Lung (tissue), 12 donors: ENCODE results near the gene NFIB. TPM values are rescaled to one million over a fixed set of nuclear protein-coding genes. Genes with fewer than 3 reads are reported as not detected.

Experiments
- ATAC-seq: fragments of 200-7000 bp; cut with Tn5 transposase; one replicate; pipeline ENCODE4 v1.9.1; 2020; ENCODE audit warnings: moderate number of reproducible peaks; ENCODE audit not compliant: insufficient read depth, low FRiP score
- DNase-seq, 3 donors: peaks; one replicate each; pipeline ENCODE4 v3.0.0-alpha.2; 2013 to 2017
- H3K27ac ChIP-seq, 2 donors: one replicate each; pipeline ENCODE4 v1.5.1; 2013; ENCODE audit warnings: mild to moderate bottlenecking in 2 of 2, moderate library complexity in 2 of 2, control low read depth in 1 of 2, inconsistent platforms in 1 of 2, low read depth in 1 of 2, low read length in 1 of 2
- H3K27me3 ChIP-seq, 3 donors: one replicate each; pipeline ENCODE4 v1.5.1; 2013; ENCODE audit warnings: low read length in 2 of 3; ENCODE audit not compliant: control insufficient read depth in 3 of 3, insufficient read depth in 3 of 3
- H3K36me3 ChIP-seq, 4 donors: one replicate each; pipeline ENCODE4 v1.5.1; 2013; ENCODE audit warnings: low read length in 4 of 4, mild to moderate bottlenecking in 1 of 4, moderate library complexity in 1 of 4; ENCODE audit not compliant: control insufficient read depth in 4 of 4, insufficient read depth in 4 of 4
- H3K4me1 ChIP-seq, 5 donors: one replicate each; pipeline ENCODE4 v1.5.1; 2013; ENCODE audit warnings: low read length in 5 of 5, mild to moderate bottlenecking in 2 of 5, moderate library complexity in 1 of 5; ENCODE audit not compliant: control insufficient read depth in 5 of 5, insufficient read depth in 5 of 5
- H3K4me3 ChIP-seq: one replicate; pipeline ENCODE4 v1.5.1; 2013; ENCODE audit warnings: mild to moderate bottlenecking, control low read depth, moderate library complexity
- H3K9ac ChIP-seq, 2 donors: one replicate each; pipeline ENCODE4 v1.5.1; 2013; ENCODE audit warnings: low read length in 2 of 2, control low read depth in 1 of 2; ENCODE audit not compliant: insufficient read depth in 1 of 2
- H3K9me3 ChIP-seq, 4 donors: one replicate each; pipeline ENCODE4 v1.5.1; 2013; ENCODE audit warnings: low read length in 3 of 4, mild to moderate bottlenecking in 1 of 4, moderate library complexity in 1 of 4; ENCODE audit not compliant: control insufficient read depth in 4 of 4, insufficient read depth in 3 of 4
- CTCF ChIP-seq: IDR thresholded peaks from 2 replicates; pipeline ENCODE4 v1.5.1; 2012; ENCODE audit warnings: mild to moderate bottlenecking; ENCODE audit errors: control extremely low read depth, extremely low read depth
- WGBS, 2 donors: extraction: QIAGEN DNeasy Blood & Tissue Kit; methylation state at CpG; one replicate each; pipeline ENCODE4 v1.1.7; 2013; 5-methylcytosine and 5-hydroxymethylcytosine counted together
- polyA plus RNA-seq, 2 donors: library from polyadenylated mRNA; stranded (reverse); fragments of 200-250 nt; gene quantifications; one replicate each; pipeline ENCODE4 v1.2.1, GENCODE V29; 2013
- total RNA-seq, 2 donors: library from RNA; depleted of rRNA in 1 of 2; stranded (reverse); fragments of >200 nt in 1 of 2; gene quantifications; one replicate each; pipeline ENCODE4 v1.2.1, GENCODE V29; 2014 to 2021
- donor health status: control.
- donor health status: control.
- donor health status: Bipolar disorder and iron deficiency.
- donor health status: healthy.
- donor health status: DM: yes; HTN: yes; CAD: no.

Gene NFIB
- total and polyA plus RNA-seq, 4 donors: 7.3 to 189 (median 51.0) TPM

DNA sequence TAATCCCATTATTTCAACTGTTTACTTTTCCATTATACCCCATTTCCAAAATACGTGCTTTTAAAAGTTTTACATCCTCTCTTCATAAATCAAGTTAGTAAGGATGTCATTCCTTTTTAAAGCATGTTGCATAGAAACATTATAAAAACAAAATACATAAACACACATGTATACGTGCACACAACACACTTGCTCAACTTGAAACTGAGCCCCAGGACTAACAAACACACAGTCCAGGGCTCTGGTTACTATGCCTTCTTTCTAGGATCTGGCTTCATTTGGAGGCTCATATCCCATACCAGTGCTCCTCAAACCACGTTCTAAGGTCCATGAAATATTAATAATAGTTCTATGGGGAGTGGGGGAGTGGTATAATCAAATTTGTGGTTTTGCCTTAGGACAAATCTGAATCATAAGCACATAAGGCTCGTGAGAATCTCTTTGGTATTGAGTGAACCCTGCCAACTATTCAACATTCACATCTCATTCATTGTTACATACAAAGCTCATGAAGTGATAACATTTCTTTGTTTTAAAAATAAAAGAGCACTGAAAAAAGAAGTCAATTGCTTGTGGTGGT, 55.2 kb downstream of the NFIB start:
- H3K4me1 ChIP-seq: peaks cover 7 to 54% (median 24%) of the 10 kb centered on the region in 5 donors
- WGBS, 2 donors: 46 to 59% methylated on average over 4 of the region's 4 CpGs
- no peak for ATAC-seq
- DNase-seq: peak in 1 of 3 donors; percentile 63
- H3K27ac ChIP-seq: peak overlapping the region; percentile 14 to 24
- H3K9me3 ChIP-seq: no peaks in the 10 kb centered on the region
- no peaks in the 10 kb centered on the region for H3K27me3 ChIP-seq
- H3K9ac ChIP-seq: no peak overlapping the region
- peaks cover 0 to 3% (median 0%) of the 10 kb centered on the region in 4 donors for H3K36me3 ChIP-seq
- H3K4me3 ChIP-seq: no peak overlapping the region
- no peak for TF ChIP-seq CTCF

GRCh38 chr9:14258156-14258555, 55.8 kb downstream of the NFIB start:
- no peak for DNase-seq
- peaks cover 7 to 49% (median 24%) of the 10 kb centered on the region in 5 donors for H3K4me1 ChIP-seq
- H3K27ac ChIP-seq: peak overlapping the region in 1 of 2 donors; percentile 40
- H3K9ac ChIP-seq: no peak overlapping the region
- no peak for ATAC-seq
- TF ChIP-seq CTCF: no peak
- peaks cover 0 to 3% (median 0%) of the 10 kb centered on the region in 4 donors for H3K36me3 ChIP-seq
- H3K4me3 ChIP-seq: no peak overlapping the region
- H3K27me3 ChIP-seq: no peaks in the 10 kb centered on the region
- H3K9me3 ChIP-seq: no peaks in the 10 kb centered on the region

GRCh38 chr9:14256588-14256987, 57.4 kb downstream of the NFIB start:
- TF ChIP-seq CTCF: no peak
- ATAC-seq: peak; percentile 17
- H3K4me3 ChIP-seq: no peak overlapping the region

More at GRCh38 chr9:14256588-14256987, 57.4 kb downstream of the NFIB start:
- Histone ChIP-seq H3K36me3 (peaks cover 0 to 3% (median 0%) of the 10 kb centered on the region in 4 donors), H3K27ac (peak overlapping the region; percentile 54 to 70), H3K9me3 (no peaks in the 10 kb centered on the region), H3K9ac (no peak overlapping the region), H3K27me3 (no peaks in the 10 kb centered on the region), H3K4me1 (peaks cover 7 to 56% (median 26%) of the 10 kb centered on the region in 5 donors)
- 44 to 68% methylated on average over 1 of the region's 1 CpG for WGBS, 2 donors
- peak; percentile 61 to 96 (median 93) for DNase-seq
